Endothelial cell of umbilical vein (primary cell): ENCODE results near the gene TAPBPL. TPM values are rescaled to one million over a fixed set of nuclear protein-coding genes. Genes with fewer than 3 reads are reported as not detected.

Experiments
- BruUV-seq: library from RNA; stranded (reverse); fragments of 400-500 nt; replicated peaks from 2 replicates; lab custom pipeline; 2021; lab: Mats Ljungman, UMichigan
- CTCF ChIA-PET: fragments of 300-600, 350-600 bp; sonication (Branson Sonifier 250); formaldehyde crosslinking; loops from one replicate; lab custom pipeline; 2021; ENCODE audit warnings: antibody characterized with exemption, inconsistent platforms; lab: Charles Lee
- POLR2A ChIA-PET: fragments of 300-600, 350-600 bp; sonication (Branson Sonifier 250); formaldehyde crosslinking; loops from one replicate; lab custom pipeline; 2021; ENCODE audit warnings: antibody characterized with exemption, inconsistent platforms; lab: Charles Lee
- DNase-seq: peaks from one replicate; pipeline ENCODE4 v3.0.0-alpha.2; 2011; ENCODE audit warnings: low read depth, low spot score
- FAIRE-seq: peaks from 2 replicates; lab custom pipeline; 2011; peaks lifted over from hg19 to GRCh38; lab: Jason Lieb, UNC
- H2AFZ ChIP-seq: 2 replicates; pipeline ENCODE4 v1.6.0; 2012; ENCODE audit warnings: low read depth, low read length, control low read depth, inconsistent platforms
- H3K27ac ChIP-seq: 2 replicates; pipeline ENCODE4 v1.5.1; 2011; ENCODE audit warnings: low read depth, mild to moderate bottlenecking, control low read depth, low read length, moderate library complexity; ENCODE audit not compliant: insufficient read depth
- H3K27me3 ChIP-seq, 2 experiments: 2 replicates each; pipeline versions ENCODE4 v1.6.0 to v1.6.1; 2011; ENCODE audit warnings: low read length in 2 of 2, mixed read lengths in 1 of 2; ENCODE audit not compliant: control insufficient read depth in 2 of 2, insufficient read depth in 2 of 2
- H3K36me3 ChIP-seq, 2 experiments: 2 replicates in 1 of 2; 3 replicates in 1 of 2; pipeline ENCODE4 v1.5.1; 2011; ENCODE audit warnings: low read length in 2 of 2, mild to moderate bottlenecking in 1 of 2, moderate library complexity in 1 of 2; ENCODE audit not compliant: control insufficient read depth in 2 of 2, insufficient read depth in 2 of 2; ENCODE audit errors: extremely low read depth in 1 of 2
- H3K4me1 ChIP-seq: 3 replicates; pipeline ENCODE4 v1.5.1; 2011; ENCODE audit warnings: mild to moderate bottlenecking, low read length; ENCODE audit not compliant: control insufficient read depth, insufficient read depth; ENCODE audit errors: extremely low read depth
- H3K4me2 ChIP-seq: 2 replicates; pipeline ENCODE4 v1.6.1; 2011; ENCODE audit warnings: low read length, control low read depth, mixed read lengths; ENCODE audit not compliant: insufficient read depth
- H3K4me3 ChIP-seq, 3 experiments: fragments of 200-600 bp in 1 of 3; sonication (generic), shearing (Covaris generic) in 1 of 3; replicated peaks in 1 of 3; 2 replicates each; pipeline ENCODE4 v1.5.1; 2011 to 2016; ENCODE audit warnings: control low read depth in 3 of 3, low read length in 3 of 3, mild to moderate bottlenecking in 2 of 3, inconsistent platforms in 1 of 3, low read depth in 1 of 3, moderate library complexity in 1 of 3; ENCODE audit not compliant: insufficient read depth in 1 of 3
- H3K79me2 ChIP-seq: 2 replicates; pipeline ENCODE4 v1.6.0; 2012; ENCODE audit warnings: low read length, inconsistent platforms; ENCODE audit not compliant: control insufficient read depth, insufficient read depth
- H3K9ac ChIP-seq: replicated peaks from 2 replicates; pipeline ENCODE3; 2011; ENCODE audit warnings: low read length, control low read depth; ENCODE audit not compliant: insufficient read depth; ENCODE audit errors: extremely low read depth
- H3K9me1 ChIP-seq: replicated peaks from 3 replicates; pipeline ENCODE4 v1.6.0; 2011; ENCODE audit warnings: mild to moderate bottlenecking, low read length; ENCODE audit not compliant: control insufficient read depth, insufficient read depth; ENCODE audit errors: extremely low read depth
- H3K9me3 ChIP-seq: replicated peaks from 2 replicates; pipeline ENCODE4 v1.5.1; 2012; ENCODE audit warnings: low read length, inconsistent platforms; ENCODE audit not compliant: control insufficient read depth, insufficient read depth
- H4K20me1 ChIP-seq: replicated peaks from 2 replicates; pipeline ENCODE3; 2011; ENCODE audit warnings: mild to moderate bottlenecking, low read length; ENCODE audit not compliant: control insufficient read depth, insufficient read depth; ENCODE audit errors: extremely low read depth
- CTCF ChIP-seq, 2 donors: IDR thresholded peaks; 1 replicate in 1 of 2; 2 replicates in 1 of 2; pipeline ENCODE4 v1.5.1; 2011; ENCODE audit warnings: low read length in 2 of 2, mild to moderate bottlenecking in 2 of 2, moderate library complexity in 2 of 2, control low read depth in 1 of 2, inconsistent platforms in 1 of 2, low read depth in 1 of 2; ENCODE audit not compliant: insufficient read depth in 1 of 2; ENCODE audit errors: extremely low read depth in 1 of 2
- EZH2 ChIP-seq: IDR thresholded peaks from 2 replicates; pipeline ENCODE4 v1.6.1; 2012; ENCODE audit warnings: borderline replicate concordance, low read depth, mild to moderate bottlenecking, moderate library complexity, low read length, inconsistent platforms; ENCODE audit not compliant: severe bottlenecking
- FOS ChIP-seq: IDR thresholded peaks from 2 replicates; pipeline ENCODE4 v1.6.1; 2011; ENCODE audit warnings: mild to moderate bottlenecking, low read length, moderate library complexity, borderline replicate concordance; ENCODE audit not compliant: insufficient read depth
- GATA2 ChIP-seq: IDR thresholded peaks from 2 replicates; pipeline ENCODE4 v1.7.0; 2011; ENCODE audit warnings: low read depth, mild to moderate bottlenecking, moderate library complexity, mixed read lengths, low read length; ENCODE audit not compliant: insufficient read length, insufficient read depth
- JUN ChIP-seq: IDR thresholded peaks from 2 replicates; pipeline ENCODE4 v1.6.1; 2011; ENCODE audit warnings: borderline replicate concordance, low read depth; ENCODE audit not compliant: insufficient read length, insufficient read depth
- MAX ChIP-seq: IDR thresholded peaks from 2 replicates; pipeline ENCODE4 v1.6.1; 2011; ENCODE audit not compliant: insufficient read depth, insufficient read length
- MYC ChIP-seq: IDR thresholded peaks from one replicate; pipeline ENCODE4 v1.6.1; 2011; ENCODE audit warnings: mild to moderate bottlenecking, low read depth, low read length
- POLR2A ChIP-seq: IDR thresholded peaks from 2 replicates; pipeline ENCODE4 v1.6.1; 2012; ENCODE audit warnings: low read depth, mild to moderate bottlenecking, control low read depth, low read length
- POLR2AphosphoS5 ChIP-seq: IDR thresholded peaks from 2 replicates; pipeline ENCODE4 v1.6.1; 2012; ENCODE audit warnings: low read depth, mild to moderate bottlenecking, control low read depth, low read length, moderate library complexity; ENCODE audit not compliant: insufficient read depth
- dilution Hi-C: fragments of 300-500 bp; cut with MboI; formaldehyde crosslinking; loops from one replicate; pipeline ENCODE4 v1.15.0; 2019; ENCODE audit warnings: low sequenced_read_pairs; ENCODE audit not compliant: extremely low pct_ligation_motif_present
- intact Hi-C: fragments of 100-400 bp; cut with micrococcal nuclease; formaldehyde crosslinking; loops from one replicate; pipeline ENCODE4 v1.10.0; 2022
- polyA plus RNA-seq, 4 experiments: library from polyadenylated mRNA; depleted of rRNA in 3 of 4; stranded (reverse) in 3 of 4; unstranded in 1 of 4; fragments of >200 nt; gene quantifications; 2 replicates each; pipeline versions ENCODE4 v1.2.1 to v1.2.3, GENCODE V29; 2011 to 2012; ENCODE audit warnings: missing spikeins in 1 of 4
- total RNA-seq: library from RNA; stranded (reverse); gene quantifications from 2 replicates; pipeline ENCODE4 v1.2.3, GENCODE V29; 2021

TAPBPL gene
- total and polyA plus RNA-seq, 2 donors (not counting 3 experiments of a cell fraction or from before 2014, with no cell fraction given), result 11.7 to 28.6 TPM

GRCh38 chr12:6420364-6420763 is 31.5 kb upstream of the TAPBPL start:
- TF ChIP-seq FOS (no peak), JUN (no peak), MYC (no peak), CTCF (IDR thresholded peaks at IDR 0.05; ENCODE audit: extremely low read depth in 1 of 2, insufficient read depth in 1 of 2, low read depth in 1 of 2, low read length in 2 of 2) (no peak), POLR2AphosphoS5 (no peak), POLR2A (no peak), MAX (no peak), GATA2 (no peak), EZH2 (no peak)
- H3K4me1 ChIP-seq, result no peaks in the 10 kb centered on the region
- POLR2A ChIA-PET, result no interaction called here
- H3K9ac ChIP-seq, result no peak overlapping the region
- no peaks in the 10 kb centered on the region for H3K9me1 ChIP-seq
- CTCF ChIA-PET, result interaction anchor here (1.2 kb wide), 1 partner anchor 45 kb away, joined by 3 read pairs; no protein-coding TSS in a partner anchor
- no peak for DNase-seq
- peak; percentile 46 for FAIRE-seq
- H3K79me2 ChIP-seq, result no peaks in the 10 kb centered on the region
- H3K4me3 ChIP-seq, result no peak overlapping the region
- no TSS peak for BruUV-seq
- intact Hi-C loops (no loop called here), dilution Hi-C loops (no loop called here)
- H2AFZ ChIP-seq, result no peak overlapping the region
- H3K9me3 ChIP-seq, result no peaks in the 10 kb centered on the region
- no peak overlapping the region for H3K27ac ChIP-seq
- no peaks in the 10 kb centered on the region for H3K36me3 ChIP-seq
- H4K20me1 ChIP-seq, result no peaks in the 10 kb centered on the region
- H3K4me2 ChIP-seq, result no peak overlapping the region
- no peaks in the 10 kb centered on the region for H3K27me3 ChIP-seq
